GM18870 (cell line): ENCODE data around the gene ASB2.

ENCODE experiments used
- ATAC-seq: cut with Tn5 transposase; IDR thresholded peaks from one replicate; pipeline ENCODE4 v1.9.1; 2021; ENCODE audit warnings: moderate library complexity; ENCODE audit not compliant: unreplicated experiment

The ASB2 gene

DNA sequence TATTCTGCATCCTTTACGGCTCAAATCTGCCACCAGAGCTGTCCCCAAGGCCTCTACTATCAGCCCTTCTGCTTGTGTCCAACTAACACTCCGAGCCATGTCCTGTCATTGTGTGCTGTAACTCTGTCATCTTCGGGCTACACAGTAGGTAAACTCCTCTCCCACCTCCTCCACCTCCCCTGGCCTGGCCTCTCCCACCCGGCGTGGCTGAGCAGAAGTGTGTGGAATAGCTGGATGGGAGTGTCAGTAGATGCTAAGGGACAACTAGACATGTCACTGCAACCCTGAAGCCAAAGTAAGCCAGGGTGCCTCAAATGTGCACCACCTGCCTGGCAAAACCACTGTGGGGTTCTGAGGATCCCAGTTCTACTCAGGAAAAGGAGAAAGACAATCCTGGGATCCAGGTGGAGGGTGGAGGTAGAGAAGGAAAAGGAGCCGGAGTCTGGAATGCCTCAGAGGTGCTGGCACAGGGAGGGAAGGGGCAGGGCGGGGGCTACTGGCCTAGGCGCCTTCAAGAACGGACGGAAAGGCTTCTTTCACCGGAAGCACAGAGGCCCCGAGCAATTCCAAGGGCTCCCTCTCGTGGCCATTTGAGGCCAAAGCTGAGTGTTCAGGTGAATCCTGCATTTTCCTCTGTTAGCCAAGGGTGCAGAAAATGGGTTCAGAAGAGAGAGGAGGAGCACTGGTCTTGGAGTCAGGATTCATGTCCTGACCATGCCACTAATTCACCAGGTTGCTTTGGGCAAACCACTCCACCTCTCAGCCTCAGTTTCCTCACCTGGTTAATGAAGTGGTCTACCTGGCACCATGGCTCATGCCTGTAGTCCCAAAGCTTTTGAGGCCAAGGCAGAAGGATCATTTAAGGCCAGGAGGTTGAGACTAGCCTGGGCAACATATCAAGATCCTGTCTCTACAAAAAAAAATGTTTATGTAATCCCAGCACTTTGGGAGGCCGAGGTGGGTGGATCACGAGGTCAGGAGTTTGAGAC, 69.7 kb downstream of the ASB2 start:
- no peak for ATAC-seq

DNA sequence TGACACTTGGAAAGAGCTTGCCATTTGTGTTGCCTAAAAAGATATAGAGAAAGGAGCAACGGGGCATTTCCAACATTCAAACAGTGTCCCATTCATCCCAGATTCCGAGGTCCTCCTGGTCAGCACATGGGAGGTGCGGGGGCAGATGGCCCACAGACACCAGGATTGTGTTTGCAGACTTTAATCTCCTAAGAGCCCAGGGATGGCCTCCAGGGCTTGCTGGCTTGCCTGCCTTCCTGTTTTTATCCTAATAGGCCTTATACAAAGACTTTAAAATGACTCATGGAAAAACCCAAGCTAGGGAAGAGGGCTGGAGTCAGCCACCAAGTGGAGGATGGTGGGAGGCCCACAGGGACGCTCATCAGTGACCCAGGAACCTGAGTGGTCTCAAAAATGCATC, 70.7 kb downstream of the ASB2 start:
- no peak for ATAC-seq

DNA sequence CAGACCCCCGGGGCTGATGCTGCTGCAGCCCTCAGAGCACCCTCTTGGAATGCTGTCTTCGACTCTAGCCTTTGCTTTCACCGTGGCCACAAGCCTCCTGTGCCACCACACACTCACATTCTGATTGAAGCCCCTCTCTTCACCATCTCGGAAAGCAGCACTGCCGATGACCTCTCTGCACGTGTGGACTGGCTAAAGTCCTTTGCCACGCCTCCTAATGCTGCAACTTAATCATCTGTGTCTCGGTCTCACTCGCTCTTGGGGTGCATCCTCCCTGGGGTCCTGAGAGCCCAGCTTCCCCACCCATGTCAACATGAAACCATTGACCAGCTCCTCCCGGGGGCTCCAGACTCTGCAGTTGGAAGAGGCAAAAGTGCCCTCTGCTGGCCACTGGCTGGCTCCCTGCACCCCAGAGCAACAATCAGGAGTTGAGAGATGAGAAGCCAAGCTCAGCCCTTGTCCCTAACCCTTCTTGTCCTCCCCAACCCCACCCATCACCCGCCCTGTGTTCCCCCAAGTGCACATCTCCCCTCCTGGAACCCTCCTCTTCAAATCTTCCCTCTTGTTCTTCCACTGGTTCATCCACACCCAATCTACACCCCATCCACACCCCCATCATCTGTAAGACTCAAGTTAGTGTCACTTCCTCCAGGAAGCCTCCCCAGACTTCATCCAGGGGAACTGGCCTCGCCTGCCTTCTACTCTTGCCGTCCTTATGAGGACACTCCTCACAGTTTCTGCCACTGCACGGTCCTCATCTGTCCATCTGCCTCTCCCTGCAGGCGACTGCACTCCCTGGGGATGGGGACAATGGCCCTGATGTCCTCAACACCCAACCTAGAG, 72.8 kb downstream of the ASB2 start:
- ATAC-seq = no peak

DNA sequence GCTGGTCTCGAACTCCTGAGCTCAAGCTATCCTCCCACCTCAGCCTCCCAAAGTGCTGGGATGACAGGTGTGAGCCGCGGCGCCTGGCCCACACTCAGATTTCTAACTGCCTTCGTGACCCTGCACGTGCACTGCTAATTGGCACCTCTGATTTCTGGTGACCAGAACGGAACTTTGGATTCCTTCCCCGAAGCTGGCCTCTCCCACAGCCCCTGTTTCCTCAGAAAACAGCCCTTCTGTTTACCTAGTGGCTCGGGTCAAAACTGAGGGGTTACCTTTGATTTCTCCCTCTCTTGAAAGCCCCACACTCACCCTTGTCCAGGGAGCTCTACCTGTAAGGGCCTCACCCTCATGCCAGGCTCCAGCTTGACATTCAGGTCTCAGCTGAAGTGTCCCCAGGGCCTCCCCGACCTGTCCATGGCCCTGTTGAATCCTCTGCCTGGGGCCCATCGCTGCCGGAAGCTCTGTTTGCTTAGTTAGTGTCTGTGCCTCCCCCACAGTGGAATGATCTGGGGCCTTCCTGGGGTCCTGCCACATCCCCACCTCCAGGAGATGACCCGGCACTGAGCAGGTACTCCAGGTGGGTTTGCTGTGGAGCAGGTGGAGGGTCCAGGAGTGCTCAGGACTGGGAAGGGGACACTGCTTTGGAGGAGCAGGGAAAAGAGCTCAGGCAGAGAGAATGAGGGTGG, 73.6 kb downstream of the ASB2 start:
- no peak for ATAC-seq

DNA sequence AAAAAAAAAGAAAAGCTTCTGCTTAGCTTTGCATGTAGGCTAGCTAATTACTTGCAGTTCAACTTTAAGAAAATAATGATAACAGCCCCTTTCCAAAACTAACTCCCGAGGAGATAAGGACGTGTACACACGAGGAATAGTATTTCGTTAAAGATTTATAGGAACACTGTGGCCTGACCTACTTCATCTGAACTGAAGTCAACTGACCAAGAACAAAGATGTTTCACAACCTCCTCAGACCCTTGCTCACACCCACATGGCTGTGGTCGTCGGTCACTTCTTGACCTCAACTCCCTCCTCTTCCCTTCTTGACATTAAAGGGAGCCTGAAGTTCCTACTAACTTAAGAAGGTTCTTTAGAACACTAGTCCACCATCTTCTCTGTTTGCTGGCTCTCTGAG, 74.6 kb downstream of the ASB2 start:
- ATAC-seq = no peak

DNA sequence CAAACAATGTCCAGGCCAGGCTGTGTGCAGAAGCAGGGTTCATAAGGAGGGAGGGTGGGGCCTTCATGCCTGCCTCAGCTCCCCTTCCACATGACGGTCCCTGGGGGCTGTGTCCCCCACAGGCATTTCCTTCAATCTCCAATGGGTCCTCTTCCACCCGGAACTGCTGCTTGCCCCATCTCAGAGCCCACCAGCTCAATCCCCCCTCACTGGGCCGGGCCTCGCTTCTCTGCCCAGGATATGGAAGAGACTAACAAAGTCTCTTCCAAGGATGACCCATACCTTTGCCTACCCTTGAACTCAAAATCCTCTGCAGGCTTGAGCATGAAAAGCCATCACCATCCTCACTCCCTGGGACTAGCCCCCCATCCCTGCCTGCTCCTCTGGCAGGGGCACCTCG, 77.6 kb downstream of the ASB2 start:
- ATAC-seq = no peak

DNA sequence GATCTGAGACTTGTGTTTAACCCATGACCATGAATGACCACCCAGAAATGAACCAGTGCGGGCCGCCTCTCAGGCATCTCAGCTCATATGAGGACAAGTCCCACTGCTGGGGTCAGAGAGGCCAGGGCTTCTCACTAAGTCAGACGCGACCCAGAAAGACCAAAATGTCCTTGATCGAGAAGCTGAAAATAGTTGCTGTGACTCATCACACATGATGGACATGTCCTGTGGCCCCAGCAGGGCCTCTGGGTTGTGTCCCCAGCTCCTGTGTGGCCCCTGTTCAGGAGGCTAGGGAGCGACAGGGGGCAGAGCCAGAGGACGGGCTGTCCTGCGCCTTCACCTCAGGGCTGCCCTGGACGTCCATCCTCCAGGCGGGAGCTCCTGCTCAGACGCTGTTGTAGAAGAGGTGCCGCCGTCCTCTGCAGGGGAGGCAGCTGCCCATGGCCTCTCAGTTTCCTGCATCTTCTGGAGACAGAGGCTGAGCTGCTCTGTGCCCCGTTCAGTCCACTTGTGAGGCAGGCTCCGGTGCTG, 78.2 kb downstream of the ASB2 start:
- ATAC-seq = no peak

DNA sequence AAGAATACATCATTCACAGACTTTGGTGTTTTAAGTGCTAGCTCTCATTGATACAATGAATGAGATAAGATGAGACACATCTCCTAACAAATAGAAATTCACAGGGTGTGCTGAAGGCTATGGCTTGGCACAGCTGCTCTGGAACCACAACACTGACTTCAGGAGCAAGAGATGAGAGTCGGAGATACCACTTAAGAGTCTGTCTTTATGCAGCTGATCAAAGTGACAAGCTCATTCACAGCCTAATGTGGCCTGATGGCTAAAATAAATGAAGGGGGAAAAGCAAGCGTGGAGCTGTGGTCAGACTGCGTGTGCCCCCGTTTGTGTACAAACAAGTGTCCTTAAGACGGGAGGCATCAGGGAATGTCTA, 78.9 kb downstream of the ASB2 start:
- ATAC-seq = no peak

DNA sequence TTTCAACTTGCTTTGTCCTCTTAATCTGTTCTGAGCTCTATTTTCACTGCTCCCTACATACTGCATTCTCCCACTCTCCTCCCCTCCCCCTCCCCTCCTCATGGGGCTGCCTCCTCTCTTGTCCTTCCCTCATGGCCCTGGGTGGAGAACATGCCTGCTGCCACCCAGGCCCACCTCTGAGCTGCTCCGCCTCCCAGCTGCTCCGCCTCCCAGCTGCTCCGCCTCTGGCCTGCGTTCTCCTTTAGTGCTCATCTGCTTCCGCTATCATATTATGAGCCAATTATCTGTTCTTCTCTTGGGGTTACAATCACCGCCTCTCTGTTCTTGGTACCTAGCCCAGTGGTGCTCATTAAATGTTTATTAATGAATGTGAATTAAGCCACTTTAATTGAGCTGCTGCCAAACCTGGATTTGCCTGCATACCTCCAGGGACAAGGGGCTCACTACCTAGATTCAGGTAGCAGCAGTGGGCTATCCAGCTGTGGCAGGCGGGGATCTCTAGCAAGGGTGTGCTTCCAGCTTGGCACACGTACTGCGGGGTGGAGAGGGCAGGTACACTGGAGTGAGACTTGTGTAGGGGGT, 81.3 kb downstream of the ASB2 start:
- no peak for ATAC-seq

DNA sequence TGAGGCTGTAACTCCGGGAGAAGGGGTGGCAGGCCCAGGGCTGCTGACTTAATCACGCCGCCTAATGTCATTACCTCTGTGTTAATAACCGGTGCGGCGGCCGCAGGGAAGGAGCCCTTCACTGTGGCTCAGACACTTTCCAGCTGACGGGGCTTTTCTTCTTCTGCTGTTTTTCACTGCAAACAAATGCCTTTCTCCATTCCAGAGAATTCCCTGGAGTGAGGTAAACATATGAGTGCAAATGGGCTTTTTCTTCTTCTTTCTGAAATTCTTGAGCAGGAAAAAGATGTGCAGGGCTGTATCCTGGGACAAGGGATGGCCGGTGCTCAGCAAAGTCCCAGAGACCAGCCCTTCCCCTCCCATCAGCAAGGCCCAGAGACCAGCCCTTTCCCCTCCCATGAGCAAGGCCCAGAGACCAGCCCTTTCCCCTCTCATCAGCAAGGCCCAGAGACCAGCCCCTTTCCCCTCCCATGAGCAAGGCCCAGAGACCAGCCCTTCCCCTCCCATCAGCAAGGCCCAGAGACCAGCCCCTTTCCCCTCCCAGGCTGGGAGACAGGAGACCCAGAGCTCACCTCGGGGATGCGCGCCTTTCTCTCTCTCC, 82.6 kb downstream of the ASB2 start:
- ATAC-seq = no peak

DNA sequence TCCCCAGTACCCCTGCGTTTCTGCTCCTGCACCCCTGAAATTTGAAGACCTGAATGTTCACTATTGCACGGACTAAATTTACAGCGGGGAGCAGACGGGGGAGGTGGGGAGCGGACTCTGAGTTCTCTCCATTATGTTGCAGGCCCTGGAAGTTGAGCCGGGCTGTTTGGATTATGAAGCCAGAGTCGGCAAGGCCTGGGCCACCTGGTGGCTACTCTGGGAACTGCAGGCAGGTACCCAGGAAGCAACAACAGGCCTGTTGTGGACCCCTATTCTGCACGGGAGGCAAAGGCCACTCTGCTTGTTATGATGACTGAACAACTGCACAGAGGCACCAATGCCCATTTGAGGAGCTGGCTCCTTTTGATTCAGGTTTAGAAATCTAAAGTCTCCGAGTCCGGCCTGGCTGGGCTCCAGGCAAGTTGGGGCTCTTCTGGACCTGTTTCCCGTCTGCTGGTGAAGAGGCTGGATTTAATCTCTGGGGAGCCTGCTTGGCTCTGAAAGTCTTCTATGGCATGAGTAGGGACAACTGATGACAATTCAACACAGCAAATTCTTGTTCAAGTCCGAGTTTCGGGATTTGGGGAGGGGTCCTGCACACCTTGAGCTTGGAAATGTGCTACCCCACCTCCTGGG, 83.3 kb downstream of the ASB2 start:
- no peak for ATAC-seq

DNA sequence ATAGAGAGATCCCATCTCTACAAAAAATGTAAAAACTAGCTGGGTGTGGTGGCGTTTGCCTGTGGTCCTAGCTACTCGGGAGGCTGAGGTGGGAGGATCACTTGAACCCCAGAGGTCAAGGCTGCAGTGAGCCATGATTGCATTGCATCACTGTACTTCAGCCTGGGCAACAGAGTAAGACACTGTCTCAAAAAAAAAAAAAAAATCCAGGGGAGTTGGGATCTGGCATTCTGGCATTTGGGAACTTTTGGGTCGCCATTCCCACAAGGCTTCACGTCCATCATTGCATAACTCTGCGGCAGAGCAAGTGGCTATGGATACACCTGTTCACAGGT, 83.9 kb downstream of the ASB2 start:
- ATAC-seq = no peak

DNA sequence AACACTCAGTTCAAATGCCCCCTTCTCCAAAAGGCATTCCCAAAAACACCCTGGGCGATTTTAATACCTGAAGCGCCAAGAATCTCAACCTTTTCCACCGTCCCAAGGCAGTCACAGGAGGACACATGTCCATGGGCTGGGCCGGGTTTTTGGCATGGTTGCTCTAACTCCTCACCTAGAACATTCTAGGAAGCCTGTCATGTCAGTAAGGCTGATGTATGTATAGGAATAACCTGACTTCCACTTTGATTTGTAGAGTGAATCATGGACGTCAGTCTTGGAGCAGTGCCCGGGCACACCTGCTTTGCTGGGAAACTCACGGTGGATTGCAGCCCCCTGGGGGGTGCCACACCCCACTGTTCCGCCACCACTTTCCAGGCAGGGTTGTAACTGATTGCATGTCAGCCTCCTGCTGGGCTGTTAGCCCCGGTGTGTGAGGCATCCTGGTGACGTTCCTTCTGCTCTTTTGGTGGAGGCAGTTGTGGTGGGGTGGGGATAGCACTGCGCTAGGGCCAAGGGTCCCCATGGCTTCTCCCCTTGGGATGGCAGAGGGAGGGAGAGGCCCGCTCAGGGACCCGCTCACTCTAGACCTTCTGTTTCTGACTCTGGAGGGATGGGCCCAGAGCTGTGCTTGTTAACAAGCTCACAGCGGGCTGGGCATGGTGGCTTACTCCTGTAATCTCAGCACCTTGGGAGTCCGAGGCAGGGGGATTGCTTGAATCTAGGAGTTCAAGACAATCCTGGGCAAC, 84.4 kb downstream of the ASB2 start:
- ATAC-seq = no peak

DNA sequence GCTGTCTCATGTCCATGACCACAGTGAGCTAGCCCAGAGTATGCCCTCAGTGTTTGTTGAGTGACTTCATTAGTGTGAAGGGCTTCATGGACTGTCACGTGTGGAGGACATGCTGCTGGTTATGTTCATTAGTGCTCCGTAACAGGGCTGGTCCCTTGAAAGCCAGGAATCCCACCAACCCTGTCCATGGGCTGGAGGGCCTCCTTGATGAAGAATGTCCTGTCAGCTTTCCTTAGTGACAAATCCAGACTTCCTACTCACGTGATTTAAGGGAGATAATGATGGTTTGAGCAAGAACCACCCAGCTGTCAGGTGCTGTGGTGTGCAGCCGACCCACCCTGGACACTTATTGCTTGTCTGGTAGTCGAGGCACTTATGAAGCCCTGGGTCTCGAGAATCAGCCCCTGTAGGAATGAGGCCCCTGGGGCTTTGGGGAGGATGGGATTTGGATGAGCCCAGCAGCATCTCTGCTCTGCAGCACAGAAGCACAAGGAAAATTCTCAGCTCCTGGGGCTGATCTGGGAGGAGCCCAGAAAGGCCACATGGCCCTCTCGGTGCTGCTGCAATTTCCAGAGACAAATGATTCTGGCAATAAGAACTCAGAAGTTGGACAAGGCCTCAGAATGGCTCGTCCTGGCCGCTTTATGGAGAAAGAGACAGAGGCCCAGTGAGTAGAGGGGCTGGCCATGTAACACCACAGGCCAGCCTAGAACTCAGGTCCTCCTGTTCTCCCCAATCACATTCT, 86.5 kb downstream of the ASB2 start:
- no peak for ATAC-seq

DNA sequence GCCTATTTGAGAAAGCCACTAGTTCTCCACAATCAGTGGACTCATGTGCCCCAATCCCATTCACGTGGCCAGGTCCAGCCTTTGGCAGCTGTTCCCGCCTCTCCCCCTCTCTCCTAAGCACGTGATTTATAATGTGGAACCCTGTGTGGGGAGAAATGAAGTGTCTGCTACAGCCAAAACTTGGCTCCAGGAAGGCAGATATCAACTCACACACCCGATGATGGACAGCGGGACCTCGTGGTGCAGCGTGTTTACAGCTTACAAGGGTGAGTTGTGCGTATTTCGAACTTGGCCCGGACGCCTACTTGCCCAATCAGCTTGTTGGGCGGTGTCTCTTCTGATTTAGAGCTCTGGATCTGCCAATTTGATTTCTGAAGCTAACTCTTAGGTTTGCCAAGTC, 87.4 kb downstream of the ASB2 start:
- no peak for ATAC-seq

DNA sequence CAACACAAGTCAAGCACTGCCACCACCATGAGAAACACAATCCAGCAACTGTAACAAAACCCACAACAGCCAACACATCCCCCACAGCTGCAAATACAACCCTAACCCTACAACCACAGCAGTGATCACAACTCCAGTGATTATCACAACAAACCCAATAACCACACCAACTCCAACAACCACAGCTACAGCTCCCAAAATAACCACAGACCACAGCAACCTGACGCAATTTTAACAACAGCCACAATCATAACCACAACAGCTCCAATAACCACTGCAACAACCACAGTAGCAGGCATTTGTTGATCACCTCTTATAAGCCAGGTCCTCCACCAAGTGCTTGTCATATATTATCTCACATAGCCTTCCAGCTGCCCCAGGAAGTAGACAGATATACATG, 91.4 kb downstream of the ASB2 start:
- no peak for ATAC-seq
